B cell (primary cell): Measurements from ENCODE around the gene CD96. TPM values are rescaled to one million over a fixed set of nuclear protein-coding genes. Genes with fewer than 3 reads are reported as not detected.

Source experiments
- ATAC-seq: fragments of 200-7000 bp; cut with Tn5 transposase; one replicate; pipeline ENCODE4 v1.10.0; 2021; ENCODE audit warnings: low read depth, mild to moderate bottlenecking, moderate number of reproducible peaks, moderate library complexity
- CTCF ChIA-PET: fragments of 350-600 bp; sonication (Branson Sonifier 250); formaldehyde crosslinking; loops from one replicate; lab custom pipeline; 2021; ENCODE audit warnings: antibody characterized with exemption, inconsistent platforms; lab: Charles Lee
- POLR2A ChIA-PET: fragments of 350-600 bp; sonication (Branson Sonifier 250); formaldehyde crosslinking; loops from one replicate; lab custom pipeline; 2021; ENCODE audit warnings: antibody characterized with exemption; lab: Charles Lee
- DNase-seq: peaks from one replicate; pipeline ENCODE4 v3.0.0; 2013
- H2AFZ ChIP-seq: 2 replicates; pipeline ENCODE4 v1.6.1; 2012; ENCODE audit warnings: mild to moderate bottlenecking, low read depth, low read length; ENCODE audit not compliant: insufficient read depth, poor library complexity, severe bottlenecking
- H3K27ac ChIP-seq, 2 donors: 1 replicate in 1 of 2; 2 replicates in 1 of 2; pipeline ENCODE4 v1.5.1; 2012 to 2013; ENCODE audit warnings: low read length in 2 of 2, mild to moderate bottlenecking in 2 of 2, moderate library complexity in 1 of 2
- H3K27me3 ChIP-seq, 4 experiments: fragments of 200-600 bp in 1 of 4; sonication (generic) in 1 of 4; replicated peaks in 1 of 4; 1 replicate in 2 of 4; 2 replicates in 2 of 4; pipeline versions ENCODE4 v1.6.1 to v1.7.0; 2013 to 2016; ENCODE audit warnings: low read length in 3 of 4, mild to moderate bottlenecking in 2 of 4, mixed read lengths in 1 of 4, moderate library complexity in 1 of 4; ENCODE audit not compliant: insufficient read depth in 4 of 4, control insufficient read depth in 3 of 4; ENCODE audit errors: control extremely low read depth in 1 of 4
- H3K36me3 ChIP-seq, 2 experiments: replicated peaks in 1 of 2; 1 replicate in 1 of 2; 2 replicates in 1 of 2; pipeline versions ENCODE4 v1.6.1 to v1.7.1; 2013; ENCODE audit warnings: low read length in 1 of 2; ENCODE audit not compliant: insufficient read depth in 2 of 2, control insufficient read depth in 1 of 2; ENCODE audit errors: control extremely low read depth in 1 of 2, extremely low read depth in 1 of 2
- H3K4me1 ChIP-seq, 2 donors: fragments of 200-600 bp in 1 of 2; sonication (generic) in 1 of 2; 1 replicate in 1 of 2; 2 replicates in 1 of 2; pipeline versions ENCODE4 v1.5.1 to v1.6.1; 2013 to 2017; ENCODE audit warnings: low read length in 2 of 2; ENCODE audit not compliant: control insufficient read depth in 2 of 2, insufficient read depth in 2 of 2
- H3K4me2 ChIP-seq: replicated peaks from 2 replicates; pipeline ENCODE3; 2012; ENCODE audit warnings: mild to moderate bottlenecking, low read depth, low read length; ENCODE audit not compliant: poor library complexity, severe bottlenecking
- H3K4me3 ChIP-seq, 5 experiments: fragments of 200-600 bp in 1 of 5; sonication (generic) in 1 of 5; 1 replicate in 3 of 5; 2 replicates in 2 of 5; pipeline versions ENCODE4 v1.5.1 to v1.7.0; 2011 to 2016; ENCODE audit warnings: low read length in 4 of 5, mild to moderate bottlenecking in 4 of 5, low read depth in 2 of 5, control low read depth in 1 of 5, moderate library complexity in 1 of 5; ENCODE audit not compliant: insufficient read depth in 1 of 5; ENCODE audit errors: control extremely low read depth in 1 of 5, extremely low read depth in 1 of 5
- H3K79me2 ChIP-seq: fragments of 200-600 bp; sonication (generic); one replicate; pipeline ENCODE4 v1.6.0; 2016; ENCODE audit warnings: low read length; ENCODE audit not compliant: control insufficient read depth, insufficient read depth
- H3K9ac ChIP-seq: fragments of 200-600 bp; sonication (generic); 2 replicates; pipeline ENCODE4 v1.6.1; 2017; ENCODE audit warnings: mild to moderate bottlenecking, low read length, moderate library complexity
- H3K9me3 ChIP-seq, 3 donors: one replicate each; pipeline versions ENCODE4 v1.6.1 to v1.7.1; 2013; ENCODE audit warnings: low read length in 2 of 3; ENCODE audit not compliant: control insufficient read depth in 2 of 3, insufficient read depth in 1 of 3; ENCODE audit errors: control extremely low read depth in 1 of 3
- H4K20me1 ChIP-seq: 2 replicates; pipeline ENCODE4 v1.6.0; 2012; ENCODE audit warnings: mild to moderate bottlenecking, low read length; ENCODE audit not compliant: insufficient read depth, control insufficient read depth, poor library complexity, severe bottlenecking
- H3K27ac Mint-ChIP-seq: one replicate; pipeline ENCODE4 v1.8.0; 2021; ENCODE audit warnings: mixed read lengths
- H3K27me3 Mint-ChIP-seq: one replicate; pipeline ENCODE4 v1.8.0; 2021; ENCODE audit warnings: mixed read lengths
- H3K4me1 Mint-ChIP-seq: one replicate; pipeline ENCODE4 v1.8.0; 2021; ENCODE audit warnings: mixed read lengths
- H3K4me3 Mint-ChIP-seq: one replicate; pipeline ENCODE4 v1.8.0; 2021; ENCODE audit warnings: mixed read lengths
- H3K9me3 Mint-ChIP-seq: one replicate; pipeline ENCODE4 v1.8.0; 2022; ENCODE audit warnings: mixed read lengths; ENCODE audit not compliant: insufficient read depth
- CTCF ChIP-seq: fragments of 200-600 bp; IDR thresholded peaks from one replicate; pipeline ENCODE4 v1.8.0; 2022; ENCODE audit warnings: antibody characterized with exemption, mild to moderate bottlenecking
- EZH2 ChIP-seq: IDR thresholded peaks from 2 replicates; pipeline ENCODE4 v1.6.1; 2012; ENCODE audit warnings: borderline replicate concordance, low read depth, mild to moderate bottlenecking, moderate library complexity, low read length; ENCODE audit not compliant: insufficient read depth, poor library complexity, severe bottlenecking
- WGBS: methylation state at CpG from one replicate; pipeline ENCODE4 v1.1.5; 2013; ENCODE audit warnings: missing lambda C conversion rate; ENCODE audit not compliant: insufficient coverage; 5-methylcytosine and 5-hydroxymethylcytosine counted together
- intact Hi-C: fragments of 100-400 bp; cut with micrococcal nuclease; formaldehyde crosslinking; loops from one replicate; pipeline ENCODE4 v1.10.0; 2022
- polyA plus RNA-seq: library from polyadenylated mRNA; depleted of rRNA; stranded (reverse); fragments of >200 nt; gene quantifications from 2 replicates; pipeline ENCODE4 v1.2.3, GENCODE V29; 2012
- total RNA-seq, 2 donors: library from RNA; stranded (reverse); fragments of 120-200 nt in 1 of 2; gene quantifications; 1 replicate in 1 of 2; 2 replicates in 1 of 2; pipeline versions ENCODE4 v1.2.3 to v1.2.4, GENCODE V29; 2013 to 2022

Gene CD96
- total and polyA plus RNA-seq, 2 donors (not counting 1 experiment from before 2014, with no cell fraction given) = 21.4 to 56.2 TPM

- Histone ChIP-seq H3K79me2 (no peaks in the 10 kb centered on the region), H3K4me1 (no peaks in the 10 kb centered on the region), H3K36me3 (peaks cover 0 to 18% of the 10 kb centered on the region in 2 experiments), H3K9me3 (no peaks in the 10 kb centered on the region), H3K4me2 (no peak overlapping the region), H4K20me1 (no peaks in the 10 kb centered on the region), H3K9ac (no peak overlapping the region), H3K27me3 (no peaks in the 10 kb centered on the region), H2AFZ (no peak overlapping the region), H3K4me3 (no peak overlapping the region), H3K27ac (no peak overlapping the region)
- no peak overlapping the region for H3K4me3 Mint-ChIP-seq
- 100% methylated on average over 3 of the region's 4 CpGs for WGBS
- ATAC-seq (no peak), DNase-seq (no peak)
- no peak for TF ChIP-seq CTCF
- TF ChIP-seq EZH2 = no peak
- H3K27me3 Mint-ChIP-seq = no peaks in the 10 kb centered on the region
- no peaks in the 10 kb centered on the region for H3K4me1 Mint-ChIP-seq
- no peak overlapping the region for H3K27ac Mint-ChIP-seq
- ChIA-PET CTCF (interaction anchor here (0.7 kb wide), 1 partner anchor 33 kb away, joined by 4 read pairs; no protein-coding TSS in a partner anchor), POLR2A (no interaction called here)
- intact Hi-C loops = no loop called here
- no peaks in the 10 kb centered on the region for H3K9me3 Mint-ChIP-seq
These were observed 94.4 kb downstream of the CD96 start for GRCh38 chr3:111636366-111636885.

GRCh38 chr3:111639316-111639715 lies 97.3 kb downstream of the CD96 start:
- H3K27me3 Mint-ChIP-seq = no peaks in the 10 kb centered on the region
- H3K4me3 ChIP-seq = no peak overlapping the region
- peaks cover 6% of the 10 kb centered on the region for H3K9me3 Mint-ChIP-seq
- H3K79me2 ChIP-seq = no peaks in the 10 kb centered on the region
- H3K4me3 Mint-ChIP-seq = no peak overlapping the region
- H4K20me1 ChIP-seq = no peaks in the 10 kb centered on the region
- intact Hi-C loops = no loop called here
- TF ChIP-seq EZH2 (no peak), CTCF (no peak)
- no peak overlapping the region for H3K27ac ChIP-seq
- ATAC-seq (no peak), DNase-seq (no peak)
- no peak overlapping the region for H3K4me2 ChIP-seq
- H3K36me3 ChIP-seq = peaks cover 0 to 18% of the 10 kb centered on the region in 2 experiments
- no peaks in the 10 kb centered on the region for H3K27me3 ChIP-seq
- no peak overlapping the region for H3K9ac ChIP-seq
- CTCF ChIA-PET = no interaction called here
- H2AFZ ChIP-seq = no peak overlapping the region
- no peak overlapping the region for H3K27ac Mint-ChIP-seq
- no peaks in the 10 kb centered on the region for H3K4me1 Mint-ChIP-seq
- H3K4me1 ChIP-seq = no peaks in the 10 kb centered on the region
- POLR2A ChIA-PET = no interaction called here
- peaks cover 0 to 5% (median 5%) of the 10 kb centered on the region in 3 donors for H3K9me3 ChIP-seq
- 90% methylated on average over 2 of the region's 4 CpGs for WGBS
